ENCODE measurements around the gene TADA3. TPM values are rescaled to one million over a fixed set of nuclear protein-coding genes. Genes with fewer than 3 reads are reported as not detected.
"Not testable (repeated sequence)": the region's sequence is repeated elsewhere in the genome, so short reads cannot be mapped to it uniquely, and the experiment has no call there.

Gene TADA3
- total RNA-seq, 1 experiment from 2014 or later = 60.2 TPM

DNA sequence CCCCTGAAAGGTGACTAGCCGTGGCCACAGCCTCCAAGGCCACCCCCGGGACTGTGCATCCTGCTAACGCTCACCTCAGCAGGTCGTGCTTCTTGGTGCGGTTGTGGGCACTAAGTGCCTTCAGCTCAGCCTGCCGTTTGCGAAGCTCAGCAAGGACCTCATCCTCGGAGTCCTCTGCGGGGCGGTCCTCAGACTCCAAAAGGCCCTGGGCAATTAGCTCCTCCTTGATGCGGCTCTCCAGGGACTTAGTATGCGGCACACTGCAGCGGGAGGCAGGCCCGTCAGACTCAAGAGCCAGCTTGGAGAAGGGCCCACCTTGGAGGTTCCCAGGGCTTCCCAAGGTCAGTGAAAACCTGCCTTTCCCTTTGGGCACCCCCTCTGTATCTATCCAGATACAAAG, 8.3 kb downstream of the TADA3 start:
- no peak for DNase-seq (ENCODE audit: low read depth)

DNA sequence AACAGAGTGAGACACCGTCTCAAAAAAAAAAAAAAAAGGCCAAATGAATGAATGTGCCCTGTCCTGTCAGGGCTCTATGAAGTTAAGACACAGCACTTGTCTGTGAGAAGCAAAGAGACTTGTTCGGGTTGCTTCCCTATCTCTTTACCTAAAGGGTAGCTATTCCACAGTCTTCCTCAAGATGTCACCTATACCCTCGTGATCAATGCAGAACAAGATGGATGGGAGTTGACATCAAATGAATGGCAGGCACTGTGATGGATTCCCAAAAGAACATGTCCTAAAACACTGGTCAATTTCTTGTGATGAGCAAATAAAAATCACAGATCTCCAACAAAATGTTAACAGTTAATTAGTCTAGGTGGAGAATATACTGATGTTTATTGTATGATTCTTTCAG, 9.5 kb downstream of the TADA3 start:
- DNase-seq (ENCODE audit: low read depth) = no peak

DNA sequence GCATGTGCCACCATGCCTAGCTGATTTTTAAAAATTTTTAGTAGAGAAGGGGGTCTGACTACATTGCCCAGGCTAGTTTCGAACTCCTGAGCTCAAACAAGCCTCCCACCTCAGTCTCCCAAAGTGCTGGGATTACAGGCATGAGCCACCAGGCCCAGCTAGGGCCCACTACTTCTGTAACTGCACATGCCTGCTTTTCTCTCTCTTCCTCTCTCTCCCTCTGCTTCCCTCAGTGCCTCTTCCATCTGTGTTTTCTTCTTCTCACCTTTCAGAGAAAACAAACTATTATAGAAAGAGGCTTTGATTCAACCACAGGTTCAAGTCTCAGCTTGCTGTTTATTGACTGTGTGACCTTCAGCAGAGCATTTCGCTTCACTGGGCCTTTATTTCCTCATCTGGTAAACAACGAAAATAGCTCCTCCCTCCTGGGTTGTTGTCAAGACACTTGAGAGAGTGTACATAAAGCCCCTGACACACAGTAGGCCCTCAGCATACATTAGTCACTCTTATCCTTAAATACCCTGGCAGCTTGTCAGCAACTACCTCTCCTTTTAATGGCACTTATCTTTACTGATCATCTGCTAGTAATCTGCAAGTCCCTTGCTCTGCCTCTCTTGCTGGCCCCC, 10.2 kb downstream of the TADA3 start:
- DNase-seq (ENCODE audit: low read depth) = no peak

DNA sequence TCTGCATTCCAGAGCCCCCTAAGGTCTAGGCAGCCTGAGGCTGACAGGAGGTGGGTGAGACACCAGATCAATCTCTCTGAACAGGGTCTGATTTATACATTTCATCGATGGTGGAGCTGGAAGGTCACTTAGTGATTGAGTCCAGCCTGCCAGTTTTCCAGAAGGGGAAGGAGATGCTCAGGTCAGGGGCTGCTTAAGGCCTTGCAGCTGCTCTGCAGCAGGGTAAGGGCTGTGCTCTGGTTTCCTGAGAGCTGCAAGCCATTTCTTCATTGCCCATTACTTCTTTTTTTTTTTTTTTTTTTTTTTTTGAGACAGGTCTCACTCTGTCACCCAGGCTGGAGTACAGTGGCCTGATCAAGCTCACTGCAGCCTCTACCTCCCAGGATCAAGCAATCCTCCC, 10.7 kb downstream of the TADA3 start:
- DNase-seq (ENCODE audit: low read depth) = no peak

DNA sequence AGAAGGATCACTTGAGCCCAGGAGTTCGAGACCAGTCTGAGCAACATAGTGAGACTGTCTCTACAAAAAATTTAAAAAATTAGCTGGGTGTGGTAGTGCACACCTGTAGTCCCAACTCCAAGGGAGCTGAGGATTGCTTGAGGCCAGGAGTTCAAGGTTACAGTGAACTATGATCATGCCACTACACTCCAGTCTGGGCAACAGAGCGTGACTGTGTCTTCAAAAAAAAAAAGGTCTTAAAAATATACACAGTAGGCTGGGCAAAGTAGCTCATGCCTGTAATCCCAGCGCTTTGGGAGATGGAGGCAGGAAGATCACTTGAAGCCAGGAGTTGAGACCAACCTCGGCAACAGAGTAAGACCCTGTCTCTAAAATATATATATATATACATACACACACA, 11.4 kb downstream of the TADA3 start:
- DNase-seq (ENCODE audit: low read depth) = no peak

DNA sequence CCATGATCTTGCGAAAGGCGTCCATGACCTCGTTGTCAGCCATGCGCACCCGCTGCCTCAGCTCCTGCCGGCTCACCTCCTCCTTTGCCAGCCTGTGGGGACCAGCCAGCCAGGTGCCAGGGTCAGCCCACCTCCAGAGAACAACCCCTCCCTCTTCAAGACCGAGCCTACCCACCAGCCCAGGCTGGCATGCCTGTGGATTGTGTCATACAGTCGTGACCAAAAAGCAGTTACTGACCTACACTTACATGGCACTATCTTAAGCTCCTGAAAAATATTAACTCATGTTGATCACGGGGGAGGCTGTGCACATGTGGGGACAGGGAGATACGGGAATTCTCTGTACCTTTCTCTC, 11.8 kb downstream of the TADA3 start:
- peak; percentile 27 for DNase-seq (ENCODE audit: low read depth)

DNA sequence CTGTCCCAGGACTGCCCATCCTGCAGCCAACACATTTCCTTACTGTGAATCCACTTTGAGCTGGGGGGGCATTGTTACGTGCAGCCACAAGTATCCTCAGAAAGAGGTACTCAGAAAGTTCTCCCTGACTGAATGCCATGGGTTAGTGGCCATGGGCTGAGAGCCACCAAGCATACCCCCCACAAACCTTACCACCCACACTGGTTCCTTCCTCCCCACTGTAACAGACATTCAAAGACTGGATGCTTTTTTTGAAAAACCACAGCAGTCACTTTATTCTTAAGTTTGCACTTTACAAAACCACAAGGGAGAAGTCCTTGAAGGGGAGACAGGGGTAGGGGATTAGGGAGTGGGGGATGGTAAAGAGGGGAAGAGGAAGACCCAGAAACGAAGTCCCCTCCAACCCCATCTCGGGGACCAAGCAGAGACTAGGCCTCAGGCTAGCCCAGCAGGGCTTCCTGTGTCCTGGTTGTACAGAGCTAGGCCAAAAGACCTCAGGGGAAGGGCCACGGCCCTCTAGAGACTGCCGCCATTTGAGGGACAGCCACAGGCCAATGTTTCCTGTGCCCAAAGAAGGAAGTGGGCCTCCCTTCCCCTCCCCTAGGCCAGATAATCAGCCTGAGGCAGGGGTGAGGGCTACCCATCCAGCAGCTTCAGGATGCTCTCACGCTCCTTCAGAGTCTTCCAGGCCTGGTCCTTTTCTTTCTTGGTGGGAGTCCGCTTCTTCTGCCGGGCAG, 12.4 kb downstream of the TADA3 start:
- DNase-seq (ENCODE audit: low read depth) = no peak

DNA sequence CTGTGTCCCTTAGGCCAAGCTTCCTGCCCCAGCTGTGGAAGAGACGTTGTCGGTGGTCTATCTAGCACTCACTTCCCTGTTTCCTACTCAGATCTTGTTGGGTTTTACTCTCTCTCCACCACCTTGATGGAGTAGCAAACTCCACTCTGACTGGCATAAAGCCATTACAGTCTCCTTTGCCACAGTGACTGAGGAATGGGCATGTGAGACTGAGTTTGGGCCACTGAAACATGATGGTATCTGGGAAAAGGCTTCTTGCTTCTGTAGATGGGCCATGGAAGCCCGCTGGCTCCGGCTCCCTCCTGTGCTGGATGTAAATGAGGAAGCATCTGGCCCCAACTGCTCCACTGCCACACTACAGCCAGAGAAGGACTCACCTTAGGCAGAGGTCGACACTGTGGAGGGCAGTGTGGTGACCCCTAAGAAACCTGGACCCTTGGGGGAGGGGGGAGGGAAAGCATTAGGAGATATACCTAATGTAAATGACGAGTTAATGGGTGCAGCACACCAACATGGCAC, 13.1 kb downstream of the TADA3 start:
- no peak for DNase-seq (ENCODE audit: low read depth)

DNA sequence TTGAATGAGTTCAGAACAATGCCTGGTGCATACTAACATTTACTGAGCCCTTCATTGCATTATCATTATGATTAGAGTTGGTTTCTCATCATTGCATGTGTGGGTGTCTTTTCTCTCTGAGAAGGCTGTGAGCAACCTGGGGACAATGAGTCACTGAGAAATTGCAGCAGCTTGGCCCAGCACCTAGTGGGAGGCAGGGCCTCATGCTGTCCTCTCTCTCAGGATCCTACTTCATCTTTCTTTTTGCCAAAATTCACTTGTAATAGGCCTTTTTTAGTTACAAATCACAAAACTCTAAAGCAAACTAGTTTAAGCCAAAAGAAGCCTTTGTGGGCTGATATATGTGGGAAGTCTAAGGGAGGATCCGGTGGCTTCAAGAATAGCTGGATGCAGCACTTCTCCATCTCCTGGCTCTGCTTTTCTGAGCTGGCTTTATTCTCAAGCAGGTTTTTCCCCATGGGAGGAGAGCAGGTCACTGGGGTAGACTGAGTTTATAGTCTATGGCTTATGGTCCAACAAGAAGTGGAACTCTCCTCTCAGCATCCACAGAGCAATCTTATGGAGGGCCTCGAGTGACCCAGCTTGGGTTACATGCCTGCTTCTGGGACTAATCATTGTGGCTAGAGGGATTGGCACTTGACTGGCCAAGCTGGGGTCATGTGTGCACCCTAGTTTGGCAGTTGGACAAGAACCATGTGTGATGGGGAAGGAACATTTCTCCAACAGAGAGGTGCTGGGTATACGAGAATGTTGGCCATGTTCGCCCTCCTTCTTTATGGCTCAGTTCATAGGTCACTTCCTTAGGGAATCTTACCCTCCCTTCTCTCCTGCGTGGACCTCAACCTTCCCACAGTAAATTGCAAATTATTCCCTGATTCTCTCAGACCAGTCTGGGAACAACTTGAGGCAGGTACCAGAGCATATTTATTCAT, 13.9 kb downstream of the TADA3 start:
- DNase-seq (ENCODE audit: low read depth) = peak; percentile 40

DNA sequence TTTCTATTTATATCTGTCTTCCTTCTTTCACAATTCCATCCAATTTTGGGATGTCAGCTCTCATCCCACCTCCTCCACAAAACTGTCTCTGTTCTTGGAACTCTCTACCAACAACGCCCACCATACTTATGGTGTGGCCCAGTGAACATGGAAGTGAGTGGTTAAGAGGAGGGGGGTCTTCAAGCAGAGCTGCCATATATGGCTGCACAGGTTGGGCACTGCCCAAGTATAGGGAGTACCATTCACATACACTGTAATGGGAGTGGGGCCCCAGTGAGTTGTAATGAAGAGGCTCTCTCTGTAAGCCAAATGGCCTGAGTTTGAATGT, 14.6 kb downstream of the TADA3 start:
- DNase-seq (ENCODE audit: low read depth) = no peak

DNA sequence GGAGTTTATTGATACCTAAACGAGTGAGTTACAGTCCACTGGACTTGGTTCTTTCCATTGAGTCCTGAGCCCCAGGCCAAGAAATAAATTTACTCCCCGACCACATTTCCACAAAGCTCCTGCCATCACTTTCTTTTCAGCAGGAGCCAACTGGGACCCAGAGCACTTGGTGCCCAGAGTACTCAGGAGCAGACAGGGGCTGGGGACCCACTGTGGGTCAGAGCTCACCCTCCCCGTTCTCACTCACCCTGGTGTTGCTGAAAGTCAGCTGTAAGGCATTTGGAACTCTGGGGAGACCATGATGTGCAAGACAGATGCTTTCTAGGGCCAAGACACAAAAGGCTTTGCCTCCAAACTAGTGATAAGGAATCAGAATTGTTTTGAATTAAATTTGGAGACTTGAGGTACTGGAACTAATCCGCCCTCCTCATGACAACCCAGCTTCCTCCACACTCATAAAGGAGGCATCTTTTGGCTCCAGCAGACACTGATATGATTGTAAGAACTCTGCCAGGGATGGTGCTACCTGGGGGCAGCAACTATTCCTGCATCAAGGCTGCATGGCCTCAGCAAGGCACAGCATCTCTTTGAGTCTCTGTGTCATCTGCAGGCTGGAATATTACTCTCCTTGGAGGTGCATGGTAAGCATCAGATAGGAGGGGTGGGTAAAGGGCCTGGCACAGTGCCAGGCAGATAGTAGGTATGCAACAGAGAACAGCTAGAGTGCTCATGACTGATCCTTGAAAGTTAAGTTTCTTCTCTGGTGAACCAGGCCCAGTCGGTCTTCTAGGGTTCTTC, 15.2 kb downstream of the TADA3 start:
- no peak for DNase-seq (ENCODE audit: low read depth)

DNA sequence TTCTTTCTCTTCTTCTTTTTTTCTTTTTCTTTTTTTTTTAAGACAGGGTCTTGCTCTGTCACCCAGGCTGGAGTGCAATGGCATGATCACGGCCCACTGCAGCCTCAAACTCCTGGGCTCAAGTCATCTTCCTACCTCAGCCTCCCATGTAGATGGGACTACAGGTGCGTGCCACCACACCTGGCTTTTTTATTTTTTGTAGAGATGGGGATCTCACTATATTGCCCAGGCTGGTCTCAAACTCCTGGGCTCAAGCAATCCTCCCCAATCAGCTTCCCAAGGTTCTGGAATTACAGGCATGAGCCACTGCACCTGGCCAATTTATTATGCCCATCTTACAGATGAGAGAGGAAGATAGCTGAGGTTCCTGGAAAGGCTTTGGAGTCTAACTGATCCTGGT, 21.3 kb downstream of the TADA3 start:
- DNase-seq (ENCODE audit: low read depth) = not testable (repeated sequence)

DNA sequence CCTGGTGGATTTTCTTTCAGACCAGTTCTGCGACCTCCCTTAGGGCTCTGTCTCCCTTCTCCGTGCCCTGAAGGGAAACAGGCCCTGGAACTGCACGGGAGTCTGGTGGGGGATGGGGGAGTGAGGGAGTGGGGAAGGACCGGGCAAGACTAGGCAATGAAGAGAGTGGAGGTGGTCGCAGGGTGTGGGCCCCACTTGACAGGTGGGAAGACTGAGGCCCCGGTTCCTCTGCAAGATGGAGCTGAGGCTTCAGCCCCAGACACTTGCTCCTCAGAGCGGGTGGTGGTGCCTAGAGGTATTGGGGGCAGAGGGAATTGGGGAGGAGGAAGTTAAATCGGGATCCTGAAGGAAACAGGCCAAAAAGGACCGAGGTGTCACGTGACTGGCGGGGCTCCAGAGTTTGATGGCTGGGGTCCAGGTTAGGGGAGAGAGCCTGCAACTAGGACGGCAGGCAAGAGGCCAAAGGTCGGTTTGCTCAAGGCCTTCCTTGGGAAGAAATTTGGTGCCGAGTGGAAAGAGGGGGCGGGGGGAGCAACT, 21.9 kb downstream of the TADA3 start:
- DNase-seq (ENCODE audit: low read depth) = no peak

DNA sequence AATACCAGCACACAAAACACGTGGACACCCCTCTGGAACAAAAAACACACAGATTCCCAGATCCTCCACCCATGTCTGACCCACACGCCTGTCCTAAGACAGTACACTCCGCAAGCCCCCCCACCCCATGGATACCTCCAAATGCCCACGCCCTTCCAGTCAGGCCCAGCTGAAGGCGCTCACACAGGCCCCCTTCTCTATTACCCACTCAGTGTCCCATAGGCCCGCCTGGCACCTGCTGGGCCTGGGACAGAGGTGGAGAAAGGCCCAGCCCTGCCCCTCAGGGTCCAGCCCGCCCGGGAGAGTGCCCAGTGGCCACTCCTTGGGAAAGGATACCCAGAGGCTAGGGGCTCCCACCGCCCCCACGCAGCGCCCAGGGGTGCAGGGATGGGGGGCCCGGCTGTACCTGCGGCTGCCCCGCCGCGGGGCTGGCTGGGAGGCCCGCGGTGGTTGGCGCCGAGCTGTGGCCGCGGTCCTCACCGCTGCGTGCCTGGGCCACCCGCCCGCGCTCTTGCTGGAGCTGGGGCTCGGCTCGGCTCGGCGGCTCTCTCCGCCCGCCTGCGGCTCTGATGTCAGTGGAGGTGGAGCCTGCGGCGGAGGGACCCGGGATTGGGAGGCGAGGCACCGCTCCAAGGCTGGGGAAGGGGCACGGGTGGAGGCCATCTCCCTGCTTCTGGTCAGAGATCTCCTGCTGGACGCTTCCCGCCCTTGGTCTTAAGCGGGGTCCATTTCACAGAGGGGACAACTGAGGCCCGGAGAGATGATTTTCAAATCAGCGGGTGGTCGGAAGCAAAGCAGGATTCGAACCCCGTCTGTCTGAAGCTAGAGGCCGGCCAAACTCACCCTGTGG, 22.6 kb downstream of the TADA3 start, which contains the start of gene CAMK1:
Gene CAMK1, minus strand, starts transcription at position 522 of the 850 bp plus-strand sequence. CDS start 2,198 bp downstream, outside the sequence.
- DNase-seq (ENCODE audit: low read depth) = peak; percentile 51

DNA sequence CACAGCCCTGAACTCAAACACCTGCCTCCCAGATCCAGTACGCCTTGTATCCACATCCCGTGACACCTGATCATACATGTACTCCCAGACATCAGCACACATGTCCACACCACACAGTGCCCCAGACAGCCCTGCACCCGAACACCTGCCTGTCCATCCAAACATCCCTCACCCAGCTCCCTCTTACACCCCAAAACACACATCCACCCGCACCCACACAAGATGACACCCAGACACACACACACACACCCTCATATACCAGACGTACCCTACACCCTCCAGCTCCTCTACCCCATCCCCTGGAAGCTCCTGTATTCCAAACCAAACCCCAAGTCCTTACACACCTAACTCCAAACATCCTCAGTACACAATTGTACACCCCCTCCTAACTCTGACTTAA, 23.3 kb downstream of the TADA3 start:
- DNase-seq (ENCODE audit: low read depth) = no peak

DNA sequence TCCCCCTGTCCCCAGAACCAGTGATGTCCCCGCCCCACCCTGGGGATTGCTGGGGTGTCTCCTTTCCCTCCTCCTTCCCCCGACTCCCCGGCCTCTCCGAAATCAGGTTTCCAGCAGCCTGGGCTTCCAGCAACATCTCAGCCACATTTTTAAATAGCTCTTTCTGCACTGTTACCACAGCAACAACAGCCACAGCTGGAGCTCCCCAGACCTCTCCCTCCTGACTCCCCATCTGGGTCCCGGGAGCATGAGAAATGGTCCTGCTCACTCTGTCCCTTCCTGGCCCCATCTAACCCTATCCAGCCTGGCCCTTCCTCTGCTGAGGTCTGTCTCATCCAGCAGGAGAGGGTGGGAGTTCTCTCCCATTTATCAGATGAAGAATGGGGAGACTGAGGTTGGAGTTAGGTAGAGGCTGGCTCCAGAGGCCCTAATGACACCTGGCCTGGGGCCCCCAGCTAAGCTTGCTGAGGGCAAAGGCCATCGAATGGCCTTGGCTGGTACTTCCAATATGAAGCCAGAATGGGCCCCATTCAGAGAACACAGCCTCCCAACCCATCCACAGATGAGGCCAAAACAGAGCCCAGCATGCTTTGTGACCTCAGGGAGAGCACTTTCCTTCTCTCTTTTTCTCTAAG, 24.0 kb downstream of the TADA3 start:
- no peak for DNase-seq (ENCODE audit: low read depth)

DNA sequence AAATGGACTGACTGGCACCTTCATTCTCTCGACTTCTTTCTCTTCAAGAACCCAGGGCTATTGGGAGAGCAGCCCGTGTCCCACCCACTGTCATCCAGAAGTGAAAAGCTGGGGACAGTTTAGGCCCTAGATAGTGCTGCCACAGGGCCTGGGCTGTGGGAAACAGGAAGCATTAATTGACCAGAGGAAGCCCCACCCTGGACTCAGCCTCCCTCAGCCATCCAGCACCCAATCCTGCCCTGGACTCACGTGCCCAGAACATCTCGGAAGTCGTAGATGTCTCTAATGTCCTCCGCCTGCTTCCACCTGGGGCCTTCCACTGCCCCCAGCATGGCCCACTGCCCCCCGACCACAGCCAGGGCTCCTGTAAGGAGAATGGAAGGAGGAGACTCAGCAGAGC, 24.9 kb downstream of the TADA3 start:
- DNase-seq (ENCODE audit: low read depth) = no peak

DNA sequence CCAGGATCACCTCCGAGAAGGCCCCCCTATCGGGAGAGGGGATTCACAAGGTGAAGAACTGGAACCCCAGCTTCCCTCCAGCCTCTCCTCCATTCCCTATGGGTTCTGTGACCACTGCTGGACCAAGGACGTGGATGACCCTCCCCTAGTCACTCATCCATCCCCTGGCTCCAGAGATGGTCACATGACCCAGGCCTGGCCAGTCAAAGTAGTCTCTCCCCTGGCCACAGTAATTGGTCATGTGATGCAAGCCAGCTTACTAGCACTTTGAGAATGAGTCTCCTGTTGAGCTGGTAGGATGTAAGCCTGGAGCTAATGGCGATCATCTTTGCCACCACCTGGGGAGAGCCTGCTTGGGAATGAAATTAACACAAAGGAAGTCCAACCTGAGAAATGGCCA, 26.4 kb downstream of the TADA3 start:
- DNase-seq (ENCODE audit: low read depth) = no peak

DNA sequence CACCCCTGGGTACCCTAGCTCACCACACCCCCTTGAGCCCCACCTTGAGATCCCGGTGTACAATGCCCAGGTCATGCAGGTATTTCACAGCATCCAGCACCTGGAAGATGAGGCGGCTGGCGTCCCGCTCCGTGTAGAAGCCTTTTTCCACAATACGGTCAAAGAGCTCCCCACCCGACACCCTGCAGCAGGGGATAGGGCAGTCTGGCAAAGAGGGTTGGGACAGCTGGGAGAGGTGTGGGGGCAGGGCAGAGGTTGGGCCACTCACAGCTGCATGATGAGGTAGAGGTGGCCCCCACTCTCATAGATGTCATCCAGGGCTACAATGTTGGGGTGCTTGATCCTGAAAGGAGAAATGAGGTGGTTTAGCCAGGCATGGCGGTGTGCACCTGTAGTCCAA, 29.4 kb downstream of the TADA3 start:
- DNase-seq (ENCODE audit: low read depth) = no peak

DNA sequence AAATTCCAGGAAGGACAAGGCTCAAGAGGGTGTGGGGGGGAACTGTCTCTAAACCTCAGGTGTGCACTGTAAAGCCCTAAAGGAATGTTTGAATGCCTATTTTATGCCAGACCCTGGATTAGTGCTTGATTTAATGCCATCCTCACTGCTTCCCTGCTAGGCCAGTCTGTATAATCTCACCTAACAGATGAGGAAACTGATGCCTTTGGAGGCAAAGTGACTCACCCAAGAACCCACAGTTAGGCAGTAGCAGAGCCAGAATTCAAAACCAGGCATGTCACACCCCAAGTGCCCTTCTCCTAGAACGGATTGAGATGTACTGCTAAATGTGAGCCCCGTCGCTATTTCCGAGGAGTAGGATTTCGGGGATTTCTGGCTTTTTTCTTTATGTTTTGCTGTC, 30.4 kb downstream of the TADA3 start:
- DNase-seq (ENCODE audit: low read depth) = no peak

Data from M059J (cell line).